NCI-H345 (cell line): ENCODE measurements around the gene MYH7.
"Not testable (repeated sequence)": the region's sequence is repeated elsewhere in the genome, so short reads cannot be mapped to it uniquely, and the experiment has no call there.

Experiments
- DNase-seq: peaks from one replicate; lab custom pipeline; 2025; lab: John Stamatoyannopoulos, UW

Gene MYH7

GRCh38 chr14:23386266-23386657 lies 49.2 kb downstream of the MYH7 start:
- not testable (repeated sequence) for DNase-seq

GRCh38 chr14:23385642-23386265 lies 49.7 kb downstream of the MYH7 start:
- DNase-seq, result no peak

GRCh38 chr14:23385244-23385641 lies 50.2 kb downstream of the MYH7 start:
- DNase-seq, result no peak

GRCh38 chr14:23384364-23385080 lies 50.9 kb downstream of the MYH7 start:
- no peak for DNase-seq

- no peak for DNase-seq
Observed at GRCh38 chr14:23382731-23383440, 52.6 kb downstream of the MYH7 start.

- DNase-seq, result no peak
Observed at GRCh38 chr14:23382276-23382675, 53.2 kb downstream of the MYH7 start.

GRCh38 chr14:23381871-23382270 lies 53.6 kb downstream of the MYH7 start:
- DNase-seq, result no peak

- no peak for DNase-seq
Observed at GRCh38 chr14:23380976-23381375, 54.5 kb downstream of the MYH7 start.

- DNase-seq, result no peak
Observed at GRCh38 chr14:23380197-23380914, 55.1 kb downstream of the MYH7 start.

- peak; percentile 59 for DNase-seq
Observed at GRCh38 chr14:23379366-23380196, 55.9 kb downstream of the MYH7 start.

GRCh38 chr14:23378612-23379220 lies 56.7 kb downstream of the MYH7 start:
- no peak for DNase-seq

- DNase-seq, result no peak
Observed at GRCh38 chr14:23377573-23378563, 57.6 kb downstream of the MYH7 start.

- DNase-seq, result no peak
Observed at GRCh38 chr14:23377198-23377550, 58.3 kb downstream of the MYH7 start.

- DNase-seq, result no peak
Observed at GRCh38 chr14:23376482-23377197, 58.8 kb downstream of the MYH7 start, which contains the start of gene CMTM5. TSS of gene CMTM5 (plus strand) at chr14:23377046. CDS start at chr14:23377252, 206 bp downstream.

GRCh38 chr14:23375527-23376251 lies 59.8 kb downstream of the MYH7 start:
- no peak for DNase-seq

- no peak for DNase-seq
Observed at GRCh38 chr14:23373041-23373440, 62.4 kb downstream of the MYH7 start.

- no peak for DNase-seq
Observed at GRCh38 chr14:23372509-23372908, 63.0 kb downstream of the MYH7 start, which contains the start of gene IL25. TSS of gene IL25 (plus strand) at chr14:23372809.

GRCh38 chr14:23371865-23372264 lies 63.6 kb downstream of the MYH7 start:
- DNase-seq, result no peak
